ENCODE results near the gene MAP4K4. TPM values are rescaled to one million over a fixed set of nuclear protein-coding genes. Genes with fewer than 3 reads are reported as not detected.
A peak's percentile ranks its signal among the peaks of the same experiment; 100 is the strongest.
"Not testable (repeated sequence)": the region's sequence is repeated elsewhere in the genome, so short reads cannot be mapped to it uniquely, and the experiment has no call there.

Gene MAP4K4
- polyA plus RNA-seq, 3 donors = 5.3 to 66.9 (median 8.7) TPM

- H3K27me3 Mint-ChIP-seq (ENCODE audit: low read depth in 3 of 3) = no peaks in the 10 kb centered on the region
- Histone ChIP-seq H4K20me1 (ENCODE audit: insufficient read depth, low read length) (peaks cover 100% of the 10 kb centered on the region), H3K79me2 (ENCODE audit: insufficient read depth, low read length) (peaks cover 100% of the 10 kb centered on the region), H3K27me3 (ENCODE audit: control insufficient read depth in 2 of 2, insufficient read depth in 2 of 2, low read length in 2 of 2) (no peaks in the 10 kb centered on the region), H3K4me2 (replicated peaks; ENCODE audit: extremely low read depth, low read length, poor library complexity, severe bottlenecking) (peak overlapping the region; percentile 1), H2AFZ (ENCODE audit: insufficient read depth, low read depth, low read length, poor library complexity, severe bottlenecking) (no peak overlapping the region), H3K9me3 (replicated peaks in 1 of 2; ENCODE audit: control insufficient read depth in 1 of 2, insufficient read depth in 1 of 2, low read length in 2 of 2) (no peaks in the 10 kb centered on the region), H3K9ac (ENCODE audit: insufficient read depth, low read length, poor library complexity, severe bottlenecking) (no peak overlapping the region), H3K4me1 (ENCODE audit: control insufficient read depth in 1 of 2, insufficient read depth in 2 of 2, low read length in 2 of 2) (peaks cover 54 to 70% of the 10 kb centered on the region in 2 donors), H3K4me3 (replicated peaks in 1 of 3; ENCODE audit: low read depth in 2 of 3, low read length in 3 of 3) (no peak overlapping the region), H3K27ac (ENCODE audit: low read depth in 1 of 2, low read length in 2 of 2) (peak overlapping the region in 1 of 2 donors; percentile 3), H3K36me3 (replicated peaks in 1 of 2; ENCODE audit: control insufficient read depth in 1 of 2, insufficient read depth in 2 of 2, low read length in 2 of 2) (no peaks in the 10 kb centered on the region)
- 100% methylated on average over 1 of the region's 5 CpGs for WGBS (ENCODE audit: insufficient coverage)
- no peak overlapping the region for H3K4me3 Mint-ChIP-seq
- intact Hi-C loops (cut with micrococcal nuclease) = no loop called here
- TF ChIP-seq, protein P1, sequence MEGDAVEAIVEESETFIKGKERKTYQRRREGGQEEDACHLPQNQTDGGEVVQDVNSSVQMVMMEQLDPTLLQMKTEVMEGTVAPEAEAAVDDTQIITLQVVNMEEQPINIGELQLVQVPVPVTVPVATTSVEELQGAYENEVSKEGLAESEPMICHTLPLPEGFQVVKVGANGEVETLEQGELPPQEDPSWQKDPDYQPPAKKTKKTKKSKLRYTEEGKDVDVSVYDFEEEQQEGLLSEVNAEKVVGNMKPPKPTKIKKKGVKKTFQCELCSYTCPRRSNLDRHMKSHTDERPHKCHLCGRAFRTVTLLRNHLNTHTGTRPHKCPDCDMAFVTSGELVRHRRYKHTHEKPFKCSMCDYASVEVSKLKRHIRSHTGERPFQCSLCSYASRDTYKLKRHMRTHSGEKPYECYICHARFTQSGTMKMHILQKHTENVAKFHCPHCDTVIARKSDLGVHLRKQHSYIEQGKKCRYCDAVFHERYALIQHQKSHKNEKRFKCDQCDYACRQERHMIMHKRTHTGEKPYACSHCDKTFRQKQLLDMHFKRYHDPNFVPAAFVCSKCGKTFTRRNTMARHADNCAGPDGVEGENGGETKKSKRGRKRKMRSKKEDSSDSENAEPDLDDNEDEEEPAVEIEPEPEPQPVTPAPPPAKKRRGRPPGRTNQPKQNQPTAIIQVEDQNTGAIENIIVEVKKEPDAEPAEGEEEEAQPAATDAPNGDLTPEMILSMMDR (IDR thresholded peaks at IDR 0.05) = no peak
- peak overlapping the region in 3 of 7 donors; percentile 18 to 52 (median 25) for H3K27ac Mint-ChIP-seq
- H3K36me3 Mint-ChIP-seq = peaks cover 1 to 3% of the 10 kb centered on the region in 2 donors
- H3K4me1 Mint-ChIP-seq = peaks cover 78% of the 10 kb centered on the region
- H3K9me3 Mint-ChIP-seq = no peaks in the 10 kb centered on the region
- DNase-seq = no peak
These were observed 69.6 kb downstream of the MAP4K4 start for GRCh38 chr2:101766871-101767739.

DNA sequence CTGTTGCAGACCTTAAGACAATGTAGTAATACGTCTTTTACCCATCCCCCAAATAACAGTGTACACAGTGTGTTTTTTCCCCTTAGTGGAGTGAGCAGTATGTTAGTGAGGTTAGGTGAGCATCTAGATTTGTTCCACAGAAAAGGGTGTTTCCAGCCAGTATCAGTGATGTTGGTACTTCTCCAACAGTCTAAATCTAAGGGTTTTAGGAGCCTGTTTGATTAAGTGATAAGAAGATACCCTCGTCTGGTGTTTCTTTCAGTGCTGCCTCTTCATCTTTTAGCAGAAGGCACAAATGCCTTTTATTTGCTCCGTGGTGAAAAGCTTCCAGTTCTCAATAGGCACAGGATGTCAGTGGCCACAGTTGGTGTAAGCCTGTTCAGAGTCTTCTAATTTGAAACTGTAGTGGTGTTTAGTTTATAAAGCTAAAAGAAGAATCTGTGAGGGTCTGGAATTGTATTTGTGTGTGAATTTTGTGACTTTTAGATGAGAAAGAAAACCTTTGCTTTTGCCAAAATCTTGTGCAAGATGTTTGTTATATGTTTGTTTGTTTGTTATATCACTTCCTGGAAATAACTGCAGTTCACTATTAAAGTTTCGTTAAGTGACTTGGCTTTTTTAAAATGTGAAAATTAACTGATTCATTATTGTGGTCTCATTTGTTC is 71.2 kb downstream of the MAP4K4 start:
- Histone ChIP-seq H4K20me1 (ENCODE audit: insufficient read depth, low read length) (peaks cover 100% of the 10 kb centered on the region), H3K4me3 (replicated peaks in 1 of 3; ENCODE audit: low read depth in 2 of 3, low read length in 3 of 3) (no peak overlapping the region), H3K27ac (ENCODE audit: low read depth in 1 of 2, low read length in 2 of 2) (no peak overlapping the region), H3K36me3 (replicated peaks in 1 of 2; ENCODE audit: control insufficient read depth in 1 of 2, insufficient read depth in 2 of 2, low read length in 2 of 2) (no peaks in the 10 kb centered on the region), H3K9me3 (replicated peaks in 1 of 2; ENCODE audit: control insufficient read depth in 1 of 2, insufficient read depth in 1 of 2, low read length in 2 of 2) (no peaks in the 10 kb centered on the region), H3K4me2 (replicated peaks; ENCODE audit: extremely low read depth, low read length, poor library complexity, severe bottlenecking) (no peak overlapping the region), H3K79me2 (ENCODE audit: insufficient read depth, low read length) (peaks cover 100% of the 10 kb centered on the region), H3K9ac (ENCODE audit: insufficient read depth, low read length, poor library complexity, severe bottlenecking) (no peak overlapping the region), H3K27me3 (ENCODE audit: control insufficient read depth in 2 of 2, insufficient read depth in 2 of 2, low read length in 2 of 2) (no peaks in the 10 kb centered on the region), H3K4me1 (ENCODE audit: control insufficient read depth in 1 of 2, insufficient read depth in 2 of 2, low read length in 2 of 2) (peaks cover 48 to 67% of the 10 kb centered on the region in 2 donors), H2AFZ (ENCODE audit: insufficient read depth, low read depth, low read length, poor library complexity, severe bottlenecking) (no peak overlapping the region)
- Mint-ChIP-seq H3K27me3 (ENCODE audit: low read depth in 3 of 3) (no peaks in the 10 kb centered on the region), H3K4me3 (peak overlapping the region in 1 of 2 donors; percentile 19), H3K4me1 (peaks cover 76% of the 10 kb centered on the region), H3K27ac (peak overlapping the region in 3 of 7 donors; percentile 38 to 70 (median 42)), H3K9me3 (no peaks in the 10 kb centered on the region), H3K36me3 (peaks cover 1 to 3% of the 10 kb centered on the region in 2 donors)
- WGBS (ENCODE audit: insufficient coverage) = 0% methylated on average over 1 of the region's 4 CpGs
- no peak for DNase-seq
- intact Hi-C loops (cut with micrococcal nuclease) = no loop called here
- TF ChIP-seq, protein P1 (IDR thresholded peaks at IDR 0.05) = no peak

GRCh38 chr2:101769726-101770125 is 72.2 kb downstream of the MAP4K4 start:
- H3K9ac ChIP-seq (ENCODE audit: insufficient read depth, low read length, poor library complexity, severe bottlenecking); H3K9me3 ChIP-seq (replicated peaks in 1 of 2; ENCODE audit: control insufficient read depth in 1 of 2, insufficient read depth in 1 of 2, low read length in 2 of 2); H3K9me3 Mint-ChIP-seq; H3K4me2 ChIP-seq (replicated peaks; ENCODE audit: extremely low read depth, low read length, poor library complexity, severe bottlenecking); H2AFZ ChIP-seq (ENCODE audit: insufficient read depth, low read depth, low read length, poor library complexity, severe bottlenecking); H3K27me3 Mint-ChIP-seq (ENCODE audit: low read depth in 3 of 3); H3K4me3 Mint-ChIP-seq; H3K36me3 Mint-ChIP-seq; H3K27me3 ChIP-seq (ENCODE audit: control insufficient read depth in 2 of 2, insufficient read depth in 2 of 2, low read length in 2 of 2); H3K27ac ChIP-seq (ENCODE audit: low read depth in 1 of 2, low read length in 2 of 2); H3K4me3 ChIP-seq (replicated peaks in 1 of 3; ENCODE audit: low read depth in 2 of 3, low read length in 3 of 3); DNase-seq; intact Hi-C loops (cut with micrococcal nuclease); H3K36me3 ChIP-seq (replicated peaks in 1 of 2; ENCODE audit: control insufficient read depth in 1 of 2, insufficient read depth in 2 of 2, low read length in 2 of 2): not testable (repeated sequence)
- Histone ChIP-seq H3K4me1 (ENCODE audit: control insufficient read depth in 1 of 2, insufficient read depth in 2 of 2, low read length in 2 of 2) (peaks cover 46 to 67% of the 10 kb centered on the region in 2 donors), H4K20me1 (ENCODE audit: insufficient read depth, low read length) (peaks cover 100% of the 10 kb centered on the region), H3K79me2 (ENCODE audit: insufficient read depth, low read length) (peaks cover 100% of the 10 kb centered on the region)
- H3K4me1 Mint-ChIP-seq = peaks cover 75% of the 10 kb centered on the region
- no CpG with 5 or more reads among the region's 3 CpGs for WGBS (ENCODE audit: insufficient coverage)
- H3K27ac Mint-ChIP-seq = peak overlapping the region in 4 of 7 donors; percentile 15 to 72 (median 24)
